Activated naive CD4-positive, alpha-beta T cell treated with anti-CD3 and anti-CD28 coated beads for 36 hours (primary cell): ENCODE measurements around the gene LCA5. TPM values are rescaled to one million over a fixed set of nuclear protein-coding genes. Genes with fewer than 3 reads are reported as not detected.
"Not testable (repeated sequence)": the region's sequence is repeated elsewhere in the genome, so short reads cannot be mapped to it uniquely, and the experiment has no call there.

ENCODE experiments used
- CTCF ChIA-PET: fragments of 350-600 bp; sonication (Branson Sonifier 250); formaldehyde crosslinking; loops from one replicate; lab custom pipeline; 2021; ENCODE audit warnings: antibody characterized with exemption; lab: Charles Lee
- DNase-seq: peaks from one replicate; pipeline ENCODE4 v3.0.0-alpha.2; 2020
- H3K27ac Mint-ChIP-seq: one replicate; pipeline ENCODE4 v1.8.0; 2021; ENCODE audit warnings: mild to moderate bottlenecking, mixed read lengths
- H3K27me3 Mint-ChIP-seq: one replicate; pipeline ENCODE4 v1.8.0; 2021; ENCODE audit warnings: low read depth, mixed read lengths
- H3K36me3 Mint-ChIP-seq: one replicate; pipeline ENCODE4 v1.8.0; 2021; ENCODE audit warnings: low read depth, mixed read lengths
- H3K4me1 Mint-ChIP-seq: one replicate; pipeline ENCODE4 v1.8.0; 2021; ENCODE audit warnings: low read depth, mixed read lengths
- H3K4me3 Mint-ChIP-seq: one replicate; pipeline ENCODE4 v1.8.0; 2021; ENCODE audit warnings: mild to moderate bottlenecking, moderate library complexity, mixed read lengths
- H3K9me3 Mint-ChIP-seq: one replicate; pipeline ENCODE4 v1.8.0; 2021; ENCODE audit warnings: mixed read lengths
- intact Hi-C: fragments of 100-400 bp; cut with micrococcal nuclease; formaldehyde crosslinking; loops from one replicate; pipeline ENCODE4 v1.15.1; 2023
- total RNA-seq, 2 experiments: library from RNA; stranded (reverse); gene quantifications; one replicate each; pipeline ENCODE4 v1.2.3, GENCODE V29; 2021

Gene LCA5
- total RNA-seq, 2 experiments from 2014 or later, result 0.22 to 0.29 TPM

DNA sequence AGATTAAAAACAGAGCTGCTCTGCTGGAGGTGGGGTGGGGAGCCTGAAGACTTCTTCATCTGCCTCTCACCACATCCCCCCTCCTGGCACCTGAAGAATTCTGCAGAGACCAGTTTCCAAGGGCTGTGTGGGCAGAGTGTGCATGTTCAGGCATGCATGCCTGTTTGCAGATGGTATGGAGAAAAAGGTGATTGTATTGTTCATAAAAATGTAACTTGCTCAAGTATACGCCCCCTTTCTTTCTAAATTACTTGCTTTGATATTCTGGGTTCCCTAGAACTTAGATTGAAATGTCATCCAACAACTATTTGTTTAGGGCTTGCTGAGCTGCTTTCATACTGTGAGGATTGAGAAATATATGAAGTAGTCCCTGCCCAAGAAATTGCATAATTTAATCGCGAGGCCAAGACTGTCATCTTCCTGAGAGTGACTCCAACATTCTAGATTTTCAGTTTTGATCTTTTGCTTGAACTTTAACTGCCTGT lies 83.6 kb downstream of the LCA5 start:
- no peak for DNase-seq
- H3K27me3 Mint-ChIP-seq, result peaks cover 10% of the 10 kb centered on the region
- H3K4me3 Mint-ChIP-seq, result no peak overlapping the region
- H3K4me1 Mint-ChIP-seq, result no peaks in the 10 kb centered on the region
- no peaks in the 10 kb centered on the region for H3K36me3 Mint-ChIP-seq
- CTCF ChIA-PET, result interaction anchor here (0.6 kb wide), 1 partner anchor 14 kb away, joined by 3 read pairs; no protein-coding TSS in a partner anchor
- intact Hi-C loops, result loop anchor here (2.0 kb wide), 1 partner anchor 41 kb away; no protein-coding TSS in a partner anchor
- H3K9me3 Mint-ChIP-seq, result peaks cover 2% of the 10 kb centered on the region
- no peak overlapping the region for H3K27ac Mint-ChIP-seq

DNA sequence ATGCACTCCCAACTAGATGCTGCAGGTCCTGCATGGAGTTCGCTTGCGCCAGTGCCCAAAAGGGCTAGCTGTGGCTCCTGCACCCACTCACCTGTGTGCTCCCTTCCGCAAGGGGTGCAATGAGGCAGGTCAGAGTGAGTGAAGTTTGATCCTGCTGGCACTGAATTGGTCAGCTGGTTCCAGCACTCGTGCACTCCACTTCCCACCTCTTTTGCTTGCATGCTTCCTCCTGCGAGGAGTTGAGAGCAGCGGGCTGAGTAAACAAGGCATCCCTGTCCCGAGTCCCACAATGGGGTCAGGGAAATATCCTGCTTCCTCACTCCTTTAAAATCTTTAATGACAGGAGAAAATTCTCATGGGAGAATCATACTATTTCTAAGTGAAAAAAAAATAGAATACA lies 86.2 kb downstream of the LCA5 start:
- intact Hi-C loops, result no loop called here

DNA sequence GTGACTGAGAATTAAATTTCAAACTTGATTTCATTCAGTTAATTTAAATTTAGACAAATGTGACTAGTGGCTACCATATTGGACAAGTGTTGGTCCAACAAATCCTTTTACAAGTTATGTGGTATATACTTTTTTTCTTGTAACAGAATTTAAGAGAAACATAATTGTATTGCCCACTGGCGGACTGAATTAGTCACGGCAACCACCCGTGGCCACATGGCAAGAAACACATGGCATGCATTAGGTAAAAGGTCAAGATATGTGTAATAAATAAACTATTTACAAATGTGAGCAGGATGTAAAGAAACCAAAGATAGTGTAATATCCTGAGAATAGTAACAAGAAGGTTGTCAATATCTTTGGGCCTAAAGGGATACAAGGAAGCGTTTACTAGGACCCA lies 91.2 kb downstream of the LCA5 start:
- Mint-ChIP-seq H3K36me3 (no peaks in the 10 kb centered on the region), H3K9me3 (peaks cover 2% of the 10 kb centered on the region), H3K27me3 (peaks cover 4% of the 10 kb centered on the region), H3K27ac (no peak overlapping the region), H3K4me3 (no peak overlapping the region), H3K4me1 (no peaks in the 10 kb centered on the region)
- DNase-seq, result no peak
- CTCF ChIA-PET, result no interaction called here
- intact Hi-C loops, result no loop called here

More for the DNA sequence above, 86.2 kb downstream of the LCA5 start:
- Mint-ChIP-seq H3K36me3 (no peaks in the 10 kb centered on the region), H3K4me1 (no peaks in the 10 kb centered on the region), H3K9me3 (no peaks in the 10 kb centered on the region), H3K4me3 (no peak overlapping the region), H3K27ac (no peak overlapping the region), H3K27me3 (peaks cover 7% of the 10 kb centered on the region)
- no peak for DNase-seq
- CTCF ChIA-PET, result no interaction called here

DNA sequence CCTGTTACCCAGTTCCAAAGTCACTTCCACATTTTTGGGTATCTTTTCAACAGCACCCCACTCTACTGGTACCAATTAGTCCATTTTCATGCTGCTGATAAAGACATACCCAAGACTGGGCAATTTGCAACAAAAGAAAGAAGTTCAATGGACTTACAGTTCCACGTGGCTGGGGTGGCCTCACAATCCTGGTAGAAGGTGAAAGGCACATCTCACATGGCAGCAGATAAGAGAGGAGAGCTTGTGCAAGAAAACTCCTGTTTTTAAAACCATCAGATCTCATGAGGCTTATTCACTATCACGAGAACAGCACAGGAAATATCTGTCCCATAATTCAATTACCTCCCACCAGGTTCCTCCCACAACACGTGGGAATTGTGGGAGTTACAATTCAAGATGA lies 93.4 kb downstream of the LCA5 start:
- H3K27ac Mint-ChIP-seq, H3K9me3 Mint-ChIP-seq, intact Hi-C loops, H3K27me3 Mint-ChIP-seq, H3K36me3 Mint-ChIP-seq, DNase-seq, CTCF ChIA-PET, H3K4me1 Mint-ChIP-seq, H3K4me3 Mint-ChIP-seq: not testable (repeated sequence)

DNA sequence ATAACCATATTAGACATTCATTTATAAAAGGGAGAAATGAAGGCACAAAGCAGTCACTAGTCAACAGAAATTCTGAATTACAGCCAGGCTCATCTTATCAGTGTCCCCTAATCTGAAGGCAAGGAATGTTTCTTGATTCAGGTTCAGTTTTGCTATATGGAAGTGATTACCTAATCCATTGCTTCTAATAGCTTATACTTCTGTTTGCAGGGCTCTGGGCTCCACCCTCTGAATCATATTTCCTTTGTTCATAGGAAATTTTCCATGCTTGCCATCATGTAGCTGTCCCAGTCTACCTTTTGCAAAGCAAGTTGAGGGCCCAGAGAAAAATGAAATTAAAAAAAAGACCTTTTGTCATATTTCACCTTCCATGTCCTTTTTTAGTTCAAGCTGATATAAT lies 96.0 kb downstream of the LCA5 start:
- DNase-seq, result no peak
- Mint-ChIP-seq H3K9me3 (peaks cover 2% of the 10 kb centered on the region), H3K4me3 (no peak overlapping the region), H3K27ac (no peak overlapping the region), H3K4me1 (no peaks in the 10 kb centered on the region), H3K27me3 (peaks cover 6% of the 10 kb centered on the region), H3K36me3 (no peaks in the 10 kb centered on the region)
- intact Hi-C loops, result no loop called here
- CTCF ChIA-PET, result interaction anchor here (1.0 kb wide), 1 partner anchor 11 kb away, joined by 3 read pairs; no protein-coding TSS in a partner anchor

DNA sequence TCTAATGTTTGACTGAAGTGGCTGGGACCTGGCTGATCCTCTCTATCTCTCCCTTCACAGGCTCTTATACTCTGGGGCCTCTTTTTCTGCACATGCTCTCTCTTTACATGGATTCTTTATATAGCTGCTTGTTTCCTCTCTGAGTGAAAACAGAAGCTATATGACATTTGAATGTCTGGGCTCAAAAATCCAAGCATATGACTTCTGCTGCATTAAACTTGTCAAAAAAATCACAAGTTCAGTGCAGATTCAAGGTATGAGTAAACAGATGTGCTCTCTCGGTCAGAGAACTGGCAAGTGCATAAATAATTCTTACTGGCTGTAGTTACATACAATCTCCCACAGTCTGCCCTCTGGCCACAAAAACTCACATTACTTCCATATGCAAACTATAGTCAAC lies 96.6 kb downstream of the LCA5 start:
- DNase-seq, result no peak

DNA sequence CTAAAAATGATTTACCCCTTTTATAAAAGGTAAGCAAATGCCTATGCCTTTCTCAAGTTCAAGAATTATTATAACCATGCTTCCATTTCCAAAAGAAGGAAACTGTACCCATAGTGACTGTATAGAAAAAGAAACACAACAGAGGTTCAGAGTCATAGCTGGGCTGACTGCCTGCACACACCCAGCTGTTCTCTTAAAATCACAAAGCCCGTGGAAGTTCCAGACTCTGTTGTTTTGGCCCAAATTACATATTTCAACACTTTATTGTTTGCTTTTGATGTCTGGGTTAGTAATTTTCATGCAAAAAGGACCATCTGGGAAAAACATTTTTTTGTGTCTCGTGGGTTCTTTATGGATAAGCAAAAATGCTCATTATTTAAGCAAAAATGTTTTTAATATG lies 99.2 kb downstream of the LCA5 start:
- Mint-ChIP-seq H3K36me3 (no peaks in the 10 kb centered on the region), H3K4me1 (no peaks in the 10 kb centered on the region), H3K27me3 (peaks cover 4% of the 10 kb centered on the region), H3K4me3 (no peak overlapping the region), H3K27ac (no peak overlapping the region), H3K9me3 (peaks cover 2% of the 10 kb centered on the region)
- no peak for DNase-seq
- intact Hi-C loops, result no loop called here
- CTCF ChIA-PET, result no interaction called here

More for the DNA sequence above, 96.6 kb downstream of the LCA5 start:
- no peak overlapping the region for H3K27ac Mint-ChIP-seq
- H3K36me3 Mint-ChIP-seq, result no peaks in the 10 kb centered on the region
- H3K4me1 Mint-ChIP-seq, result no peaks in the 10 kb centered on the region
- intact Hi-C loops, result no loop called here
- H3K27me3 Mint-ChIP-seq, result peaks cover 6% of the 10 kb centered on the region
- no peak overlapping the region for H3K4me3 Mint-ChIP-seq
- H3K9me3 Mint-ChIP-seq, result peaks cover 2% of the 10 kb centered on the region
- CTCF ChIA-PET, result interaction anchor here (1.0 kb wide), 1 partner anchor 12 kb away, joined by 3 read pairs; no protein-coding TSS in a partner anchor

DNA sequence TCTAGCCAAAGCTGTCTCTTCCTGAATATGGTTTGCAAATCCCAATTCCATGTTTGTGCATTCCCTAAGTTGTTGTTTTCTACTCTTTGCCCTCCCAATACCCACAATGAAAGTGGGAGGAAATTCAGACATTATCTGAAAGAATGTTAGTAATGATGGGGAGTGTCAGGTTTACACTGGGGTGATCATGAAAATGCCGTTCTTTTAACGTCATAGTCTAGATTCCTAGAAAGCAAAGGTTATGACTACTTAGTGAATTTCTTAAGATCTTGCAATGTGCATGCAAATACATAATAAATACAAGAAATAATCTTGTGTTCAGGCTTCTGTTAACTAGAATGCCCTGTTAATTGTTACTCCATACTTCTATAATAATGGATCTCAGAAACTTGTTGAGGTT lies 101.0 kb downstream of the LCA5 start:
- no peak for DNase-seq
- H3K4me3 Mint-ChIP-seq, result no peak overlapping the region
- peaks cover 6% of the 10 kb centered on the region for H3K27me3 Mint-ChIP-seq
- H3K27ac Mint-ChIP-seq, result no peak overlapping the region
- H3K4me1 Mint-ChIP-seq, result no peaks in the 10 kb centered on the region
- H3K9me3 Mint-ChIP-seq, result no peaks in the 10 kb centered on the region
- CTCF ChIA-PET, result no interaction called here
- intact Hi-C loops, result no loop called here
- no peaks in the 10 kb centered on the region for H3K36me3 Mint-ChIP-seq

DNA sequence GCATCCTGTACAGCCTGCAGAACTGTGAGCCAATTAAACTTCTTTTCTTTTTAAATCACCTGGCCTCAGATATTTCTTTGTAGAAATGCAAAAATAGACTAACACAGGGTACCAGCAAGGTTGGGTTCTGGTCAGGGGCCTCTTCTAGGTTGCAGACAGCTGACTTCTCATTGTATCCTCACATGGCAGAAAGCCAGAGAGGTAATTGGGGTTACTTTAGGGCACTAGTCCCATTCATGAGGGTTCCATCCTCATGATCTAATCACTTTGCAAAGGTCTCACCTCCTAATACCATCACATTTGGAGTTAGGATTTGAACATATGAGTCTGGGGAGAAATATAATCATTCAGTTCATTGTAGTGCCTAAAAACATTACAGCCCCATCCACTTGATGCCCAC lies 101.5 kb downstream of the LCA5 start:
- Mint-ChIP-seq H3K4me3 (no peak overlapping the region), H3K4me1 (no peaks in the 10 kb centered on the region), H3K27me3 (peaks cover 3% of the 10 kb centered on the region), H3K9me3 (no peaks in the 10 kb centered on the region), H3K27ac (no peak overlapping the region), H3K36me3 (no peaks in the 10 kb centered on the region)
- DNase-seq, result no peak
- intact Hi-C loops, result no loop called here
- CTCF ChIA-PET, result no interaction called here

Other genes with a start within 250 kb of the LCA5 start
- under 1 TPM; 0.62 to 0.76 TPM for gene SH3BGRL2, start 93.9 kb upstream of the LCA5 start, total RNA-seq